HEK293 (cell line): ENCODE results near the gene MEX3A.

ENCODE experiments used
- CTCF ChIA-PET: fragments of 350-600 bp; formaldehyde crosslinking; extraction: SDS; loops from one replicate; lab custom pipeline; 2021; ENCODE audit warnings: antibody characterized with exemption; lab: Yijun Ruan, JAX
- POLR2A ChIA-PET: fragments of 300-600 bp; formaldehyde crosslinking; extraction: SDS; loops from one replicate; lab custom pipeline; 2020; ENCODE audit warnings: antibody characterized with exemption, inconsistent platforms; lab: Yijun Ruan, JAX
- H3K27ac ChIP-seq: fragments of 200-500 bp; sonication (Bioruptor generic); 2 replicates; pipeline ENCODE4 v1.5.1; 2014; ENCODE audit warnings: low read depth, low read length, control low read depth, inconsistent platforms; ENCODE audit errors: extremely low read depth
- H3K36me3 ChIP-seq, 2 experiments: fragments of 200-500 bp in 1 of 2; sonication (Bioruptor generic) in 1 of 2; 1 replicate in 1 of 2; 2 replicates in 1 of 2; pipeline ENCODE4 v1.5.1; 2014 to 2017; ENCODE audit warnings: inconsistent platforms in 2 of 2, low read length in 2 of 2; ENCODE audit not compliant: control insufficient read depth in 2 of 2, insufficient read depth in 1 of 2
- H3K4me1 ChIP-seq: fragments of 200-500 bp; sonication (Bioruptor generic); 2 replicates; pipeline ENCODE4 v1.5.1; 2014; ENCODE audit warnings: mild to moderate bottlenecking, low read length, inconsistent platforms; ENCODE audit not compliant: control insufficient read depth, insufficient read depth
- H3K4me3 ChIP-seq: 2 replicates; pipeline ENCODE4 v1.5.1; 2011; ENCODE audit warnings: low read depth, mild to moderate bottlenecking, control low read depth, low read length, moderate library complexity
- H3K9me3 ChIP-seq: fragments of 200-500 bp; sonication (Bioruptor generic); 2 replicates; pipeline ENCODE4 v1.5.1; 2014; ENCODE audit warnings: low read depth, low read length, inconsistent platforms; ENCODE audit not compliant: control insufficient read depth, insufficient read depth
- CTCF ChIP-seq: fragments of 450-650 bp; formaldehyde crosslinking; IDR thresholded peaks from 2 replicates; pipeline ENCODE4 v1.5.1; 2016; ENCODE audit warnings: missing biosample characterization, missing genetic modification characterization
- GLIS1 ChIP-seq: fragments of 450-650 bp; formaldehyde crosslinking; IDR thresholded peaks from 2 replicates; pipeline ENCODE4 v1.5.1; 2016; ENCODE audit warnings: missing biosample characterization, missing genetic modification characterization
- KLF1 ChIP-seq: fragments of 450-650 bp; formaldehyde crosslinking; IDR thresholded peaks from 2 replicates; pipeline ENCODE4 v1.5.1; 2016; ENCODE audit warnings: missing biosample characterization, missing genetic modification characterization
- KLF10 ChIP-seq: fragments of 450-650 bp; IDR thresholded peaks from 2 replicates; pipeline ENCODE4 v1.5.1; 2018; ENCODE audit warnings: missing biosample characterization, mild to moderate bottlenecking, missing genetic modification characterization
- PATZ1 ChIP-seq: fragments of 450-650 bp; formaldehyde crosslinking; IDR thresholded peaks from 2 replicates; pipeline ENCODE4 v1.5.1; 2016; ENCODE audit warnings: missing biosample characterization, missing genetic modification characterization
- SP2 ChIP-seq: fragments of 450-650 bp; formaldehyde crosslinking; IDR thresholded peaks from 2 replicates; pipeline ENCODE4 v1.5.1; 2016; ENCODE audit warnings: missing biosample characterization, missing genetic modification characterization
- ZFP69B ChIP-seq: fragments of 450-650 bp; formaldehyde crosslinking; IDR thresholded peaks from 2 replicates; pipeline ENCODE4 v1.5.1; 2016; ENCODE audit warnings: missing biosample characterization, missing genetic modification characterization
- ZNF121 ChIP-seq: fragments of 450-650 bp; formaldehyde crosslinking; IDR thresholded peaks from 2 replicates; pipeline ENCODE4 v1.5.1; 2016; ENCODE audit warnings: missing biosample characterization, missing genetic modification characterization
- ZNF133 ChIP-seq: fragments of 450-650 bp; formaldehyde crosslinking; IDR thresholded peaks from 2 replicates; pipeline ENCODE4 v1.5.1; 2016; ENCODE audit warnings: missing biosample characterization, missing genetic modification characterization
- ZNF138 ChIP-seq: fragments of 450-650 bp; formaldehyde crosslinking; IDR thresholded peaks from 2 replicates; pipeline ENCODE4 v1.5.1; 2016; ENCODE audit warnings: missing biosample characterization, missing genetic modification characterization, borderline replicate concordance
- ZNF16 ChIP-seq: fragments of 450-650 bp; formaldehyde crosslinking; IDR thresholded peaks from 2 replicates; pipeline ENCODE4 v1.5.1; 2016; ENCODE audit warnings: low read depth, missing biosample characterization, missing genetic modification characterization
- ZNF174 ChIP-seq: fragments of 450-650 bp; formaldehyde crosslinking; IDR thresholded peaks from 2 replicates; pipeline ENCODE4 v1.5.0; 2017; ENCODE audit warnings: missing biosample characterization, mild to moderate bottlenecking, missing genetic modification characterization
- ZNF18 ChIP-seq: fragments of 450-650 bp; formaldehyde crosslinking; IDR thresholded peaks from 2 replicates; pipeline ENCODE4 v1.5.1; 2016; ENCODE audit warnings: missing biosample characterization, missing genetic modification characterization
- ZNF2 ChIP-seq: fragments of 450-650 bp; formaldehyde crosslinking; IDR thresholded peaks from 2 replicates; pipeline ENCODE4 v1.5.1; 2016; ENCODE audit warnings: missing biosample characterization, missing genetic modification characterization
- ZNF280C ChIP-seq: fragments of 450-650 bp; formaldehyde crosslinking; IDR thresholded peaks from 2 replicates; pipeline ENCODE4 v1.5.1; 2016; ENCODE audit warnings: missing biosample characterization, missing genetic modification characterization
- ZNF311 ChIP-seq: fragments of 450-650 bp; formaldehyde crosslinking; IDR thresholded peaks from 2 replicates; pipeline ENCODE4 v1.5.1; 2017; ENCODE audit warnings: missing biosample characterization, missing genetic modification characterization, borderline replicate concordance
- ZNF362 ChIP-seq: fragments of 450-650 bp; formaldehyde crosslinking; IDR thresholded peaks from 2 replicates; pipeline ENCODE4 v1.5.1; 2016; ENCODE audit warnings: missing biosample characterization, missing genetic modification characterization
- ZNF366 ChIP-seq: fragments of 450-650 bp; formaldehyde crosslinking; conservative IDR thresholded peaks from 2 replicates; pipeline ENCODE4 v1.5.1; 2016; ENCODE audit warnings: missing biosample characterization, missing genetic modification characterization
- ZNF391 ChIP-seq: fragments of 450-650 bp; formaldehyde crosslinking; IDR thresholded peaks from 2 replicates; pipeline ENCODE4 v1.5.1; 2016; ENCODE audit warnings: low read depth, missing biosample characterization, missing genetic modification characterization, borderline replicate concordance
- ZNF544 ChIP-seq: fragments of 450-650 bp; formaldehyde crosslinking; IDR thresholded peaks from 2 replicates; pipeline ENCODE4 v1.5.0; 2017; ENCODE audit warnings: missing biosample characterization, missing genetic modification characterization
- ZNF692 ChIP-seq: fragments of 450-650 bp; formaldehyde crosslinking; IDR thresholded peaks from 2 replicates; pipeline ENCODE4 v1.5.1; 2016; ENCODE audit warnings: missing biosample characterization, missing genetic modification characterization
- ZNF76 ChIP-seq: fragments of 450-650 bp; formaldehyde crosslinking; IDR thresholded peaks from 2 replicates; pipeline ENCODE4; 2016; ENCODE audit warnings: low read depth, missing biosample characterization, missing genetic modification characterization, borderline replicate concordance

The MEX3A gene

GRCh38 chr1:156120318-156120717 is 38.1 kb upstream of the MEX3A start:
- Histone ChIP-seq H3K4me3 (no peak overlapping the region), H3K27ac (no peak overlapping the region), H3K9me3 (no peaks in the 10 kb centered on the region), H3K36me3 (peaks cover 0 to 7% of the 10 kb centered on the region in 2 experiments; a peak in 2 of 3 replicates), H3K4me1 (peaks cover 24% of the 10 kb centered on the region)
- TF ChIP-seq ZNF121, result peak; percentile 95
- TF ChIP-seq ZNF311 (tag by site-specific recombination), result no peak
- ChIA-PET CTCF (interaction anchor here (0.5 to 25.6 kb wide), 4 partner anchors 10 to 154 kb away, joined by 3 to 1029 read pairs (median 12); no protein-coding TSS in a partner anchor), POLR2A (interaction anchor here (0.7 to 2.1 kb wide), 2 partner anchors 9 to 10 kb away, joined by 3 to 4 read pairs; no protein-coding TSS in a partner anchor)

GRCh38 chr1:156119503-156120209 is 37.4 kb upstream of the MEX3A start:
- H3K4me3 ChIP-seq, result no peak overlapping the region
- H3K9me3 ChIP-seq, result no peaks in the 10 kb centered on the region
- H3K4me1 ChIP-seq, result peaks cover 20% of the 10 kb centered on the region
- CTCF ChIA-PET, result interaction anchor here (1.0 to 25.6 kb wide), 3 partner anchors 9 to 26 kb away, joined by 4 to 1029 read pairs (median 33); no protein-coding TSS in a partner anchor
- POLR2A ChIA-PET, result interaction anchor here (1.4 to 2.1 kb wide), 2 partner anchors 10 to 13 kb away, joined by 4 to 7 read pairs; no protein-coding TSS in a partner anchor
- no peak overlapping the region for H3K27ac ChIP-seq
- peaks cover 0 to 7% of the 10 kb centered on the region in 2 experiments; a peak in 2 of 3 replicates for H3K36me3 ChIP-seq
- TF ChIP-seq ZNF133 (tag by site-specific recombination), result no peak
- peak; percentile 77 for TF ChIP-seq KLF1
- TF ChIP-seq CTCF (tag by site-specific recombination), result 0 out of 2 replicates have a peak, but pooled peaks have one; percentile 20
- no peak for TF ChIP-seq KLF10 (tag by site-specific recombination)
- no peak for TF ChIP-seq ZNF138 (tag by site-specific recombination)
- no peak for TF ChIP-seq ZNF366 (tag by site-specific recombination)
- no peak for TF ChIP-seq ZNF174 (tag by site-specific recombination)
- TF ChIP-seq ZNF544 (tag by site-specific recombination), result no peak
- no peak for TF ChIP-seq ZNF18 (tag by site-specific recombination)
- no peak for TF ChIP-seq ZNF2 (tag by site-specific recombination)
- TF ChIP-seq ZNF362 (tag by site-specific recombination), result no peak
- TF ChIP-seq ZNF280C (tag by site-specific recombination), result no peak
- peak; percentile 50; the same call in 1 of the 2 replicates for TF ChIP-seq GLIS1 (tag by site-specific recombination)
- TF ChIP-seq PATZ1 (tag by site-specific recombination), result peak; percentile 39; the same call in 1 of the 2 replicates
- TF ChIP-seq ZNF16 (tag by site-specific recombination), result no peak
- TF ChIP-seq ZNF692 (tag by site-specific recombination), result peak; percentile 98
- TF ChIP-seq SP2 (tag by site-specific recombination), result no peak
- TF ChIP-seq ZNF391 (tag by site-specific recombination), result no peak
- peak; percentile 98 for TF ChIP-seq ZFP69B (tag by site-specific recombination)
- no peak for TF ChIP-seq ZNF76 (tag by site-specific recombination)
